ENCODE results near the gene INCENP. TPM values are rescaled to one million over a fixed set of nuclear protein-coding genes. Genes with fewer than 3 reads are reported as not detected.
A peak's percentile ranks its signal among the peaks of the same experiment; 100 is the strongest.

Gene INCENP
- total and polyA plus RNA-seq, 2 of the 13 experiments (the other 11 are each of a cell fraction or from before 2014, with no cell fraction given): 14.1 to 37.3 TPM

DNA sequence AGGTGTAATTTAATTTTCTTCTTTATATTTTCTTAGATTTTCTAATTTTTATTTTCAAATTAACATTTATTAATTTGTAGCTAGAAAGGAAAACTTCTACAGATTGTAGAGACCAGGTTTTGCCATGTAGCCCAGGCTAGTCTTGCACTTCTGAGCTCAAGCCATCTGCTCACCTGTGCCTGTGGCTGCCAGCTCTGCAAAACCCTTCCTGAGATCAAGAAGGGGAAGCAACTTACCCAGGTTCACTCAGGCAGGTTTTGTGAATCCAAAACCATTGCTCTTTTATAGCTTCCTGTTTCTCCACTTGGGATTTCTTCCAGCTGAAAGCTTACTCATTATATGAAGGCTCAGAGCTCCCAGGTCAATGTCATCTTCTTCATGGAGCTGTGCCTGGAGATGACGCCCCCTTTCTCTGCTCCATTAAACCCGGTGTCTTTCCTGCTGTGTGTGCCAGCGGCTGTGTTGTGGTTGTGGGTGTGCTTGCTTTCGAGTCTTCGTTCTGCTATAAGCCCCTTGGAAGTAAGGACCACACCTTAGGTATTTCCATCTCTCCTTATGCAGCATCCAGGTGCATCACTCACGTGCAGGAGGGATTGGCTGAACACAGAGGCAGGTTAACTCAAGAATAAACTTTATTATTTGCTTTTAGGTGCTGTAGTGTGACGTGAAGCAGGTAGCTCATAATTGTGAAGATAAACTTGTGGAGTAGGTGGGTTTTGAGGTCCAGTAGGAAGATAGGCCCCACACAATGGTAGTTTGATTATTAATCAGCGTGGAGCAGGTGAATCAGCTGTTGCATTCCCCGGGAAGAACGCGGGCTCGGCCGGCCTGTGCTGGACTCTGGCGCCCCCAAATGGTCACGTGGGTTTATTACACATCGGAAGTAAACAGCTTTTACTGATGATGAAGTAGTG, 42.2 kb upstream of the INCENP start (continued):
- no peak for TF ChIP-seq ZNF331 (CRISPR knock-in tag; IDR thresholded peaks at IDR 0.05)
- 0 out of 2 replicates have a peak, but pooled peaks have one; percentile 32 for TF ChIP-seq IRF2 (CRISPR knock-in tag; IDR thresholded peaks at IDR 0.05)
- TF ChIP-seq ZBTB40 (IDR thresholded peaks at IDR 0.05): no peak
- no peak for TF ChIP-seq ZBTB40 (CRISPR knock-in tag; IDR thresholded peaks at IDR 0.05)
- TF ChIP-seq ZFP36L1 (CRISPR knock-in tag; IDR thresholded peaks at IDR 0.05): no peak
- no peak for TF ChIP-seq EZH2 (conservative IDR thresholded peaks at IDR 0.05; ENCODE audit: low read depth, low read length)
- no peak for TF ChIP-seq ZNF510 (CRISPR knock-in tag; IDR thresholded peaks at IDR 0.05; ENCODE audit: low read depth)
- TF ChIP-seq, protein P1, sequence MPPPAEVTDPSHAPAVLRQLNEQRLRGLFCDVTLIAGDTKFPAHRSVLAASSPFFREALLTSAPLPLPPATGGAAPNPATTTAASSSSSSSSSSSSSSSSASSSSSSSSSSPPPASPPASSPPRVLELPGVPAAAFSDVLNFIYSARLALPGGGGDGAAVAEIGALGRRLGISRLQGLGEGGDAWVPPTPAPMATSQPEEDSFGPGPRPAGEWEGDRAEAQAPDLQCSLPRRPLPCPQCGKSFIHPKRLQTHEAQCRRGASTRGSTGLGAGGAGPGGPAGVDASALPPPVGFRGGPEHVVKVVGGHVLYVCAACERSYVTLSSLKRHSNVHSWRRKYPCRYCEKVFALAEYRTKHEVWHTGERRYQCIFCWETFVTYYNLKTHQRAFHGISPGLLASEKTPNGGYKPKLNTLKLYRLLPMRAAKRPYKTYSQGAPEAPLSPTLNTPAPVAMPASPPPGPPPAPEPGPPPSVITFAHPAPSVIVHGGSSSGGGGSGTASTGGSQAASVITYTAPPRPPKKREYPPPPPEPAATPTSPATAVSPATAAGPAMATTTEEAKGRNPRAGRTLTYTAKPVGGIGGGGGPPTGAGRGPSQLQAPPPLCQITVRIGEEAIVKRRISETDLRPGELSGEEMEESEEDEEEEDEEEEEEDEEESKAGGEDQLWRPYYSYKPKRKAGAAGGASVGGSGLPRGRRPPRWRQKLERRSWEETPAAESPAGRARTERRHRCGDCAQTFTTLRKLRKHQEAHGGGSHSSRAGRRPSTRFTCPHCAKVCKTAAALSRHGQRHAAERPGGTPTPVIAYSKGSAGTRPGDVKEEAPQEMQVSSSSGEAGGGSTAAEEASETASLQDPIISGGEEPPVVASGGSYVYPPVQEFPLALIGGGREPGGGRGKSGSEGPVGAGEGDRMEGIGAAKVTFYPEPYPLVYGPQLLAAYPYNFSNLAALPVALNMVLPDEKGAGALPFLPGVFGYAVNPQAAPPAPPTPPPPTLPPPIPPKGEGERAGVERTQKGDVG (CRISPR knock-in tag; IDR thresholded peaks at IDR 0.05; ENCODE audit: borderline replicate concordance): no peak
- TF ChIP-seq, protein P2, sequence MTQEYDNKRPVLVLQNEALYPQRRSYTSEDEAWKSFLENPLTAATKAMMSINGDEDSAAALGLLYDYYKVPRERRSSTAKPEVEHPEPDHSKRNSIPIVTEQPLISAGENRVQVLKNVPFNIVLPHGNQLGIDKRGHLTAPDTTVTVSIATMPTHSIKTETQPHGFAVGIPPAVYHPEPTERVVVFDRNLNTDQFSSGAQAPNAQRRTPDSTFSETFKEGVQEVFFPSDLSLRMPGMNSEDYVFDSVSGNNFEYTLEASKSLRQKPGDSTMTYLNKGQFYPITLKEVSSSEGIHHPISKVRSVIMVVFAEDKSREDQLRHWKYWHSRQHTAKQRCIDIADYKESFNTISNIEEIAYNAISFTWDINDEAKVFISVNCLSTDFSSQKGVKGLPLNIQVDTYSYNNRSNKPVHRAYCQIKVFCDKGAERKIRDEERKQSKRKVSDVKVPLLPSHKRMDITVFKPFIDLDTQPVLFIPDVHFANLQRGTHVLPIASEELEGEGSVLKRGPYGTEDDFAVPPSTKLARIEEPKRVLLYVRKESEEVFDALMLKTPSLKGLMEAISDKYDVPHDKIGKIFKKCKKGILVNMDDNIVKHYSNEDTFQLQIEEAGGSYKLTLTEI (CRISPR knock-in tag; conservative IDR thresholded peaks at IDR 0.05): no peak
- TF ChIP-seq ETV6 (CRISPR knock-in tag; conservative IDR thresholded peaks at IDR 0.05): no peak

All from HepG2 (cell line).